HG03469 (cell line): ENCODE data around the gene TTI1.
"Not testable (repeated sequence)": the region's sequence is repeated elsewhere in the genome, so short reads cannot be mapped to it uniquely, and the experiment has no call there.

Experiments
- ATAC-seq: cut with Tn5 transposase; IDR thresholded peaks from one replicate; pipeline ENCODE4 v1.9.1; 2021; ENCODE audit warnings: mild to moderate bottlenecking, moderate library complexity, moderate number of reproducible peaks; ENCODE audit not compliant: unreplicated experiment

The TTI1 gene

DNA sequence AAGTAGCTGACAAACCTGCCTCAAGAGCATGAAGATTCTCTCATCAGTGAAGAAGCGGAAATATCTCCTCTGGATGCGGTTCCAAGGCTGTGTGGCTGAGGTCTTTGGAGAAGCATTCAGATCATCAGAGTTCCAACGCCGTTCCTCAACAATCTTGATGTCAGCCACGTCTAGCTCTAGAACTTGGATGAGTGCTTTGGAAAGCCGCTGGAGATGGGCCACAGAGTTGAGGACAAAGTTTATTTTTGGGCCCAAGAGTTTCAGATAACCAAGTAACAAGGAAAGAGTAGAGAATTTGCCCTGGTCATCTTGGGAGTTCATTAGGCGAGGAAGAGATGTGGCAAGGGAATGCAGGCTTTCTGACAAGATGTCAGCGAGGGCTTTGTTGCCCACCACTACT lies 20.9 kb downstream of the TTI1 start:
- ATAC-seq = no peak

DNA sequence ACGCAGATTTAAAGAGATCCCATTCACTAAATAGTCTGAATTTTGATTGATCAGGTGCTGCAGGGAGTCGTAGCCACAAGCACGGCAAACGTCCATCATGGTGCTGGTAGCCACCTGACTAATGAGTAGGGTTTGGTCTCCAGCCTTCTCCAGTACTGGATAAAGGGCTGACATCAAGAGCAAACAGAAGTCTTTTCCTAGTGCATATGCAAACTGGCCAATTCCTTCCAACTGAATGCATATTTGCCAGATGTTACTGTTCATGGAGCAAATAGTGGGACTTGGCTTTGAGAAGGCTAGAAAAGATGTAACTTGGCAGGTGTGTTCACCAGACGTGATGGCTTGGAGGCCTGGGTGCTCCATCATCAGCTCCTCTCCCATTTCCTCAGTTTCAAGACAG lies 21.6 kb downstream of the TTI1 start:
- no peak for ATAC-seq

GRCh38 chr20:38009416-38009815 lies 23.8 kb downstream of the TTI1 start:
- not testable (repeated sequence) for ATAC-seq

- no peak for ATAC-seq
These were observed 24.9 kb downstream of the TTI1 start for GRCh38 chr20:38008233-38008944.

DNA sequence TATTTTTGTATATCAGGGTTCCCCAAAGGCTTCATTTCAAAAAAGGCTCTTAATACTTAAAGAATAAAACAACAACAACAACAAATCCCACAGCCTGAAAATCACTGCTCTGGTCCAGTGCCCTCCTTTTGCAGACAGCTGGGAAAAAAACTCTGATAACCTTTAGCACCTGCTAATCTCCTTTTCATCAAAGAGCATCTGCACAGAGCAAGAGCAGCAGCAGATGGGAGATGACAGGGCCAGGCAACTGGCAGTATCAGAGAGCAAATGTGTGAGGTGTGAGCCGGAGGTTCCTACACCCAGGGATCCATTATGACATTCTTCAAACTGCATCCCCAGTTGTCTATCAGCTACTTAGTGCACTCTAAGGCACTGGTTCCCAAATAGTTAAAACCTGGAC lies 25.7 kb downstream of the TTI1 start:
- ATAC-seq = no peak

DNA sequence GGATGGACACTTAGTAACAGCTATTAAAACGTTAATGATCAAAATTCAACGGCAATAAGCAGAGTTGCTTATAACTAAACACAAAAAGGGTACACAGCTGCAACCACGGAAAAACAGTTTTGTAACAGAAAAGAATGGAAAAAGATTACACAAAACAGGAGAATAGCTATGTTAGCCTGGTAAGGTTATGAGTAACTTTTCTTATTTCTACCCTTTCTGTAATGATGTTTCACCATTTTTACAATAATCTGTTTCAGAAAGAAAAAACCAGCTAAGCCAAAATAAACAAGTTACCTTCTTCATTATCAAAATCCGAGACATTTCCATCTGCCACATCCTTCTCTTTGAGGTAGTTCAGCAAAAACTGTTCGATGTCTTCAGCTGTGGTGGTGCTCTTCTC lies 27.4 kb downstream of the TTI1 start:
- no peak for ATAC-seq

DNA sequence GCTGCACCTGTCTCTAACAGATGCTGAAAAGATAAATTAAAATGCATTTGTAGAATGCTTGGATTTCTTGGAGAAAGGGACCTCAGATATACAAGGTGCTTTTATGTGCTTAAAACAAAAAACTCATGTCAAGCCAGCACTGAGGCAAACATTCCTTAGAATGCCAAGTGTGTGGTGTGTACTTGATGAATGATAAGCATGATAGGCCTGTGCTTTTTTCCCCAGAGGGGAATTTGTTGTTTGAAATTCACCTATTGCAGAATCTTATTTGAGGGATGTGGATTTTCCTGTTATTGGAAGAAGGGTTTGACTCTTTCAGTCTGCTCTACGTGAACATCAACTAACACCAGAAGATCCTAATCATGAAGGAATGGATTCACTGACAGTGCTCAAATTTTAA lies 28.8 kb downstream of the TTI1 start:
- no peak for ATAC-seq

GRCh38 chr20:38002422-38002821 lies 30.8 kb downstream of the TTI1 start:
- ATAC-seq = no peak

GRCh38 chr20:38001981-38002380 lies 31.3 kb downstream of the TTI1 start:
- ATAC-seq = no peak

DNA sequence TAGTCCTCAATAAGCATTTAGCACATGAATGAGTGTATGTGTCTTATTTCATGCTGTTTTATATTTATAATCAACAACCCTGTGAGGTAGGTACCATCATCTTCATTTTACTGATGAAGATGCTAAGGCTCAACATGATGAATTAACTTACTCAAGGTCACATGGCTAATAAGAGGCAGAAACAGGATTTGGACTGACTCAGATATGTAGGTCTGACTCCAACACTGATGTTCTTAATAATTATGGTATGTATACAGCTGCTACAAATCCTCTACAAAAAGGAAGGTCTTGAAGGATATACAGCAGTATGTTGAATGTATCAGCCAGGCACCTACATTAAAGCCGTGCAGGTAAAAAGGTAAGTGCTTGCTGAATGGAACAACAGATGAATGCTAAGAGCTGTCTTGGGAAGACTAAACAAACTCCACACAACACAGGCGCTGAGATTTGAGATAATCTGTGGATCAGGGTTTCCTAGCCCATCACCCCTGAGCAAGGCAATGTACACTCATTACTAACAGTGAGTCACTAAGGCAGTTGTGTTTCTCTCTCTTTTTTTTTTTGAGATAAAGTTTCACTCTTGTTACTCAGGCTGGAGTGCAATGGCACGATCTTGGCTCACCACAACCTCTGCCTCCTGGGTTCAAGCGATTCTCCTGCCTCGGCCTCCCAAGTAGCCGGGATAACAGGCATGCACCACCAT lies 31.9 kb downstream of the TTI1 start:
- no peak for ATAC-seq

- no peak for ATAC-seq
These were observed 33.0 kb downstream of the TTI1 start for GRCh38 chr20:38000293-38000692.

GRCh38 chr20:37999526-38000263 lies 33.6 kb downstream of the TTI1 start:
- no peak for ATAC-seq

DNA sequence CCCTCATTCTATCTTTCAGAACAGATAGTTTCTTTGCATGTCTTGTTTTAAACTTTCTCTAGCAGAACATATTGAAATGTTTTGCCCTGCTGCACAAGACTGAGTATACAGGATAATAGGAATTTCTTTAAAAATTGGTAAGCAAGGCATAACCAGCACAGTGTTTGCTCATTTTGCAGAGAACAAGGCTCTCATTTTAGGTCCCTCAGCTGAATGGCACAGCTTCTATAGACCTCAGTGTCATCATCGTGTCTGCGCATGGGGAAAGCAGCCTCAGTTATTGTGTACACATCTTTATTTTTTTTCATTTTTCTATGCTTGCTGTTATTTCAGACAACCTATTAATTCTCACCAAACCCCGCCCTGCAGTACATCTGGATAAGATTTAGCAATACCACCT lies 35.7 kb downstream of the TTI1 start:
- no peak for ATAC-seq

DNA sequence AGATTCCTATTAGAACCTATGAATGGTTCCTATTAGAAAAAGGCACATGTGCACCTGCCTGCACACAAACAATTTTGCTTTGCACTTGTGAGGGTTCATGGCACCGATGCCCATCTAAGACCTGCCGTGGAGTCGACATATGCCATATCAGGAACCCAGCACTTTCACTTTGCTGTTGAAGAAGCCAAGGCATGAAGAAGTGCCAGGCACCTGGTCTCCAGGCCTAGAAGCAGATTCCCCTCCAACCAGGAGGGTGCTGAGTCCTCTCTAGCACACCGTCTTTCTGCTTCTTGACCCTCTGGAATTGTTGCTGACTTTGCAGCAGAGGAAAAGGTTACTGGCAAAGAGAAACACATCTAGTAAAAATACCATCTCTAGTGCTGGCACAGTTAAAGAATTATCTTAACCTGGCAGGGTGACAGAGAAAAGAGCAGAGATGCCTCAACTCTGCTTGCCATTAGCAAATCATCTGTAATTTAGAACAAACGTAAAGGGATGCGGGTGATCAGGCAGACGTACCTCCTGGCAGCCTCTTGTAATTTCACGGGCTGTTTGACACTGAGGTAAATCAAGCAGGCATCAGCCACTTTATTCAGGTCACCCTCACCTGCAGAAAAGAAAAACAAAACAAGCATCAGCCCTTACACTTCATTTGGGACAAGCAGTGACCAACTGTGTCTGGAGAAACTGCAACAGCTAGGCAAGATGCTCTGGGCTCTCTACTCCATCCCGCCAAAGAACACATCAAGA lies 37.2 kb downstream of the TTI1 start:
- no peak for ATAC-seq

GRCh38 chr20:37994512-37994911 lies 38.7 kb downstream of the TTI1 start:
- ATAC-seq = no peak

DNA sequence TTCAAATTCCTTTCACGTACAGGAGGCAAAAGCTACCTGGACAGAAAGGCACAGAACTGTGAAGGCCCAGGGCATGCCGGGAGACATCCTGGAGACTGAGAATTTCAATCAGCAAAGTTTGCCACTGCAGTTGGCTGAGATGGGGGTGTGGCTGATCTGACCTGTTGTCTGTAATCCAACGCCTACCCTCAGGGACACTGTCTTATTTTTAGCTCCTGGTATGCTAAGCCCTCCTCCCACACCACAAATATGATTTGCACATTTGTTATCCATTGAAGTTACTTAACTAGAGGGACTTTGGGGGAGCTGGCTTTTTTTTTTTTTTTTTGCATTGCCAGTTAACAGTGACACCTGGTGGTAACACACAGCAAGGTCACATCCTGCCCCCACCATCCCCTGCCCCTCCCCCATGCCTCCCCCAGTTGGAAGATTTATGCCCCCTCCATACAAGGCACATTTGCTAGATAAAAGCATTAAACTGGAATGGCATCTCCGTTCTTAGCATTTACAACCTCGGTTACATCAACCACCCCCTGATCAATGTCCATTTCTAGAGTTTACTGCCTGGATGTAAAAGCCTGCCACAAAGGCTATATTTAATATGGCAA lies 40.4 kb downstream of the TTI1 start:
- no peak for ATAC-seq

GRCh38 chr20:37991908-37992307 lies 41.3 kb downstream of the TTI1 start:
- ATAC-seq = no peak

- no peak for ATAC-seq
These were observed 41.9 kb downstream of the TTI1 start for GRCh38 chr20:37991157-37991866.

GRCh38 chr20:37990571-37991151 lies 42.6 kb downstream of the TTI1 start:
- peak; percentile 86 for ATAC-seq
